Measurements from ENCODE around the gene BANP. TPM values are rescaled to one million over a fixed set of nuclear protein-coding genes. Genes with fewer than 3 reads are reported as not detected.
"Not testable (repeated sequence)": the region's sequence is repeated elsewhere in the genome, so short reads cannot be mapped to it uniquely, and the experiment has no call there.

The BANP gene
- polyA plus RNA-seq, 4 donors, result 10.5 to 15.7 (median 11.6) TPM

- Histone ChIP-seq H3K9me3 (ENCODE audit: control insufficient read depth in 2 of 2, insufficient read depth in 1 of 2, low read depth in 1 of 2, low read length in 1 of 2) (no peaks in the 10 kb centered on the region), H3K4me1 (ENCODE audit: control insufficient read depth in 3 of 3, insufficient read depth in 2 of 3, low read depth in 1 of 3, low read length in 2 of 3) (no peaks in the 10 kb centered on the region), H3K4me3 (ENCODE audit: low read depth in 1 of 3, low read length in 3 of 3) (no peak overlapping the region), H3K36me3 (ENCODE audit: control insufficient read depth in 3 of 3, insufficient read depth in 2 of 3, low read depth in 1 of 3, low read length in 3 of 3) (no peaks in the 10 kb centered on the region), H3K27me3 (ENCODE audit: control insufficient read depth in 3 of 3, insufficient read depth in 3 of 3, low read length in 3 of 3) (peaks cover 0 to 13% (median 0%) of the 10 kb centered on the region in 3 donors), H3K27ac (ENCODE audit: low read depth in 1 of 3, low read length in 2 of 3) (no peak overlapping the region)
- FAIRE-seq, result no peak
- 59 to 68% (median 61%) methylated on average over 13 of the region's 13 CpGs for WGBS, 3 donors
- DNase-seq, result no peak
These were observed 164.9 kb downstream of the BANP start for GRCh38 chr16:88116121-88116520.

- H3K27me3 ChIP-seq (ENCODE audit: control insufficient read depth in 3 of 3, insufficient read depth in 3 of 3, low read length in 3 of 3), result peaks cover 0 to 13% (median 0%) of the 10 kb centered on the region in 3 donors
- no peak overlapping the region for H3K4me3 ChIP-seq (ENCODE audit: low read depth in 1 of 3, low read length in 3 of 3)
- H3K9me3 ChIP-seq (ENCODE audit: control insufficient read depth in 2 of 2, insufficient read depth in 1 of 2, low read depth in 1 of 2, low read length in 1 of 2), result no peaks in the 10 kb centered on the region
- no peak for FAIRE-seq
- H3K36me3 ChIP-seq (ENCODE audit: control insufficient read depth in 3 of 3, insufficient read depth in 2 of 3, low read depth in 1 of 3, low read length in 3 of 3), result no peaks in the 10 kb centered on the region
- no peak for DNase-seq
- no peak overlapping the region for H3K27ac ChIP-seq (ENCODE audit: low read depth in 1 of 3, low read length in 2 of 3)
- WGBS, 3 donors, result 89 to 92% (median 89%) methylated on average over 20 of the region's 20 CpGs
- H3K4me1 ChIP-seq (ENCODE audit: control insufficient read depth in 3 of 3, insufficient read depth in 2 of 3, low read depth in 1 of 3, low read length in 2 of 3), result no peaks in the 10 kb centered on the region
These were observed 166.2 kb downstream of the BANP start for GRCh38 chr16:88117476-88117868.

- FAIRE-seq (no peak), DNase-seq (no peak)
- Histone ChIP-seq H3K27ac (ENCODE audit: low read depth in 1 of 3, low read length in 2 of 3) (no peak overlapping the region), H3K4me3 (ENCODE audit: low read depth in 1 of 3, low read length in 3 of 3) (no peak overlapping the region), H3K27me3 (ENCODE audit: control insufficient read depth in 3 of 3, insufficient read depth in 3 of 3, low read length in 3 of 3) (peaks cover 0 to 13% (median 0%) of the 10 kb centered on the region in 3 donors), H3K4me1 (ENCODE audit: control insufficient read depth in 3 of 3, insufficient read depth in 2 of 3, low read depth in 1 of 3, low read length in 2 of 3) (no peaks in the 10 kb centered on the region), H3K36me3 (ENCODE audit: control insufficient read depth in 3 of 3, insufficient read depth in 2 of 3, low read depth in 1 of 3, low read length in 3 of 3) (no peaks in the 10 kb centered on the region), H3K9me3 (ENCODE audit: control insufficient read depth in 2 of 2, insufficient read depth in 1 of 2, low read depth in 1 of 2, low read length in 1 of 2) (no peaks in the 10 kb centered on the region)
- 33 to 53% (median 39%) methylated on average over 13 of the region's 13 CpGs for WGBS, 3 donors
These were observed 167.1 kb downstream of the BANP start for GRCh38 chr16:88118376-88118775.

GRCh38 chr16:88118852-88119741 is 167.9 kb downstream of the BANP start:
- not testable (repeated sequence) for H3K4me1 ChIP-seq (ENCODE audit: control insufficient read depth in 3 of 3, insufficient read depth in 2 of 3, low read depth in 1 of 3, low read length in 2 of 3); H3K9me3 ChIP-seq (ENCODE audit: control insufficient read depth in 2 of 2, insufficient read depth in 1 of 2, low read depth in 1 of 2, low read length in 1 of 2); H3K27ac ChIP-seq (ENCODE audit: low read depth in 1 of 3, low read length in 2 of 3); DNase-seq; H3K4me3 ChIP-seq (ENCODE audit: low read depth in 1 of 3, low read length in 3 of 3); FAIRE-seq; H3K36me3 ChIP-seq (ENCODE audit: control insufficient read depth in 3 of 3, insufficient read depth in 2 of 3, low read depth in 1 of 3, low read length in 3 of 3)
- peaks cover 0 to 13% (median 0%) of the 10 kb centered on the region in 3 donors for H3K27me3 ChIP-seq (ENCODE audit: control insufficient read depth in 3 of 3, insufficient read depth in 3 of 3, low read length in 3 of 3)
- WGBS, 3 donors, result 17 to 36% (median 25%) methylated on average over 26 to 28 of the region's 28 CpGs

- H3K27me3 ChIP-seq (ENCODE audit: control insufficient read depth in 3 of 3, insufficient read depth in 3 of 3, low read length in 3 of 3), result peaks cover 0 to 13% (median 0%) of the 10 kb centered on the region in 3 donors
- H3K9me3 ChIP-seq (ENCODE audit: control insufficient read depth in 2 of 2, insufficient read depth in 1 of 2, low read depth in 1 of 2, low read length in 1 of 2); H3K4me3 ChIP-seq (ENCODE audit: low read depth in 1 of 3, low read length in 3 of 3); DNase-seq; FAIRE-seq; H3K27ac ChIP-seq (ENCODE audit: low read depth in 1 of 3, low read length in 2 of 3); H3K36me3 ChIP-seq (ENCODE audit: control insufficient read depth in 3 of 3, insufficient read depth in 2 of 3, low read depth in 1 of 3, low read length in 3 of 3); H3K4me1 ChIP-seq (ENCODE audit: control insufficient read depth in 3 of 3, insufficient read depth in 2 of 3, low read depth in 1 of 3, low read length in 2 of 3): not testable (repeated sequence)
- WGBS, 3 donors, result 85 to 89% (median 86%) methylated on average over 46 to 49 of the region's 49 CpGs
These were observed 168.9 kb downstream of the BANP start for GRCh38 chr16:88119881-88120751.

GRCh38 chr16:88120812-88121211 is 169.6 kb downstream of the BANP start:
- Histone ChIP-seq H3K27ac (ENCODE audit: low read depth in 1 of 3, low read length in 2 of 3) (no peak overlapping the region), H3K4me3 (ENCODE audit: low read depth in 1 of 3, low read length in 3 of 3) (no peak overlapping the region), H3K9me3 (ENCODE audit: control insufficient read depth in 2 of 2, insufficient read depth in 1 of 2, low read depth in 1 of 2, low read length in 1 of 2) (no peaks in the 10 kb centered on the region), H3K27me3 (ENCODE audit: control insufficient read depth in 3 of 3, insufficient read depth in 3 of 3, low read length in 3 of 3) (peaks cover 0 to 13% (median 0%) of the 10 kb centered on the region in 3 donors), H3K4me1 (ENCODE audit: control insufficient read depth in 3 of 3, insufficient read depth in 2 of 3, low read depth in 1 of 3, low read length in 2 of 3) (no peaks in the 10 kb centered on the region), H3K36me3 (ENCODE audit: control insufficient read depth in 3 of 3, insufficient read depth in 2 of 3, low read depth in 1 of 3, low read length in 3 of 3) (no peaks in the 10 kb centered on the region)
- DNase-seq, result no peak
- WGBS, 3 donors, result 89 to 94% (median 91%) methylated on average over 13 to 18 of the region's 18 CpGs
- FAIRE-seq, result no peak

GRCh38 chr16:88121391-88121790 is 170.2 kb downstream of the BANP start:
- FAIRE-seq, result not testable (repeated sequence)
- WGBS, 3 donors, result 64 to 73% (median 70%) methylated on average over 11 of the region's 11 CpGs

GRCh38 chr16:88121886-88122580 is 170.8 kb downstream of the BANP start:
- H3K27ac ChIP-seq (ENCODE audit: low read depth in 1 of 3, low read length in 2 of 3), result no peak overlapping the region
- H3K9me3 ChIP-seq (ENCODE audit: control insufficient read depth in 2 of 2, insufficient read depth in 1 of 2, low read depth in 1 of 2, low read length in 1 of 2), result no peaks in the 10 kb centered on the region
- peaks cover 0 to 13% (median 0%) of the 10 kb centered on the region in 3 donors for H3K27me3 ChIP-seq (ENCODE audit: control insufficient read depth in 3 of 3, insufficient read depth in 3 of 3, low read length in 3 of 3)
- no peaks in the 10 kb centered on the region for H3K36me3 ChIP-seq (ENCODE audit: control insufficient read depth in 3 of 3, insufficient read depth in 2 of 3, low read depth in 1 of 3, low read length in 3 of 3)
- DNase-seq, result no peak
- no peak overlapping the region for H3K4me3 ChIP-seq (ENCODE audit: low read depth in 1 of 3, low read length in 3 of 3)
- no peak for FAIRE-seq
- no peaks in the 10 kb centered on the region for H3K4me1 ChIP-seq (ENCODE audit: control insufficient read depth in 3 of 3, insufficient read depth in 2 of 3, low read depth in 1 of 3, low read length in 2 of 3)
- WGBS, 3 donors, result 94 to 96% (median 95%) methylated on average over 42 of the region's 42 CpGs

More at GRCh38 chr16:88121391-88121790, 170.2 kb downstream of the BANP start:
- not testable (repeated sequence) for H3K27ac ChIP-seq (ENCODE audit: low read depth in 1 of 3, low read length in 2 of 3); H3K4me1 ChIP-seq (ENCODE audit: control insufficient read depth in 3 of 3, insufficient read depth in 2 of 3, low read depth in 1 of 3, low read length in 2 of 3); DNase-seq; H3K9me3 ChIP-seq (ENCODE audit: control insufficient read depth in 2 of 2, insufficient read depth in 1 of 2, low read depth in 1 of 2, low read length in 1 of 2); H3K36me3 ChIP-seq (ENCODE audit: control insufficient read depth in 3 of 3, insufficient read depth in 2 of 3, low read depth in 1 of 3, low read length in 3 of 3); H3K4me3 ChIP-seq (ENCODE audit: low read depth in 1 of 3, low read length in 3 of 3)
- H3K27me3 ChIP-seq (ENCODE audit: control insufficient read depth in 3 of 3, insufficient read depth in 3 of 3, low read length in 3 of 3), result peaks cover 0 to 13% (median 0%) of the 10 kb centered on the region in 3 donors
